Activated CD8-positive, alpha-beta T cell treated with anti-CD3 and anti-CD28 coated beads for 36 hours (primary cell): ENCODE results near the gene MAP4K3. TPM values are rescaled to one million over a fixed set of nuclear protein-coding genes. Genes with fewer than 3 reads are reported as not detected.

Experiments
- ATAC-seq: fragments of 200-7000 bp; cut with Tn5 transposase; one replicate; pipeline ENCODE4 v1.10.0; 2021; ENCODE audit warnings: mild to moderate bottlenecking, moderate library complexity
- CTCF ChIA-PET: fragments of 350-600 bp; sonication (Branson Sonifier 250); formaldehyde crosslinking; loops from one replicate; lab custom pipeline; 2021; ENCODE audit warnings: antibody characterized with exemption; lab: Charles Lee
- POLR2A ChIA-PET: fragments of 350-600 bp; sonication (Branson Sonifier 250); formaldehyde crosslinking; loops from one replicate; lab custom pipeline; 2021; ENCODE audit warnings: antibody characterized with exemption; lab: Charles Lee
- DNase-seq: peaks from one replicate; pipeline ENCODE4 v3.0.0-alpha.2; 2020
- H3K27ac Mint-ChIP-seq: one replicate; pipeline ENCODE4 v1.8.0; 2021; ENCODE audit warnings: mild to moderate bottlenecking, mixed read lengths
- H3K27me3 Mint-ChIP-seq: one replicate; pipeline ENCODE4 v1.8.0; 2021; ENCODE audit warnings: mixed read lengths
- H3K36me3 Mint-ChIP-seq: one replicate; pipeline ENCODE4 v1.8.0; 2021; ENCODE audit warnings: low read depth, mixed read lengths
- H3K4me1 Mint-ChIP-seq: one replicate; pipeline ENCODE4 v1.8.0; 2021; ENCODE audit warnings: low read depth, mixed read lengths
- H3K4me3 Mint-ChIP-seq: one replicate; pipeline ENCODE4 v1.8.0; 2021; ENCODE audit warnings: mild to moderate bottlenecking, moderate library complexity, mixed read lengths
- H3K9me3 Mint-ChIP-seq: one replicate; pipeline ENCODE4 v1.8.0; 2021; ENCODE audit warnings: mixed read lengths
- intact Hi-C: fragments of 100-400 bp; cut with micrococcal nuclease; formaldehyde crosslinking; loops from one replicate; pipeline ENCODE4 v1.10.0; 2022
- total RNA-seq, 2 experiments: library from RNA; stranded (reverse); gene quantifications; one replicate each; pipeline ENCODE4 v1.2.3, GENCODE V29; 2021
- TF ChIP-seq, protein P1 (sequence below): fragments of 200-600 bp; IDR thresholded peaks from one replicate; pipeline ENCODE4 v1.8.0; 2022; ENCODE audit warnings: antibody characterized with exemption, mild to moderate bottlenecking

MAP4K3 gene
- total RNA-seq, 2 experiments from 2014 or later, result 6.5 to 12.5 TPM

DNA sequence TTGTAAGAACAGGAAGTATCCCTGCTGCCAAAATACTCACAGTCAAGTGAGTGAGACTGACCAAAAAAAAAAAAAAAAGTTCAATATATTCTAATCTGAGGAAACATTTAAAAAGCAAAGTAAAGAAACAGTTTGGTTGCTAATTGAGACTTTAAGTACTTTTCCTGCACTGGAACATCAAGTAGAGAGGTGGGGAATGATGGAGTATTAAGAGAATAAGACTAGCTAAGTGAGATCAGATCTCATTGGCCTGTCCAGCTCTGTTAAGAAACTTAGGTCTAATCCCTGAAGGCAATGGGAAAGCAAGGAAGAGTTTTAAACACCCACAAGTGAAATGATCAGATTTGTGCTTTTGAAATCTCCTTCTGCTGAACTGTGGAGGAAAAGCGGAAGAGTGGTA, 27.8 kb upstream of the MAP4K3 start:
- TF ChIP-seq, protein P1, sequence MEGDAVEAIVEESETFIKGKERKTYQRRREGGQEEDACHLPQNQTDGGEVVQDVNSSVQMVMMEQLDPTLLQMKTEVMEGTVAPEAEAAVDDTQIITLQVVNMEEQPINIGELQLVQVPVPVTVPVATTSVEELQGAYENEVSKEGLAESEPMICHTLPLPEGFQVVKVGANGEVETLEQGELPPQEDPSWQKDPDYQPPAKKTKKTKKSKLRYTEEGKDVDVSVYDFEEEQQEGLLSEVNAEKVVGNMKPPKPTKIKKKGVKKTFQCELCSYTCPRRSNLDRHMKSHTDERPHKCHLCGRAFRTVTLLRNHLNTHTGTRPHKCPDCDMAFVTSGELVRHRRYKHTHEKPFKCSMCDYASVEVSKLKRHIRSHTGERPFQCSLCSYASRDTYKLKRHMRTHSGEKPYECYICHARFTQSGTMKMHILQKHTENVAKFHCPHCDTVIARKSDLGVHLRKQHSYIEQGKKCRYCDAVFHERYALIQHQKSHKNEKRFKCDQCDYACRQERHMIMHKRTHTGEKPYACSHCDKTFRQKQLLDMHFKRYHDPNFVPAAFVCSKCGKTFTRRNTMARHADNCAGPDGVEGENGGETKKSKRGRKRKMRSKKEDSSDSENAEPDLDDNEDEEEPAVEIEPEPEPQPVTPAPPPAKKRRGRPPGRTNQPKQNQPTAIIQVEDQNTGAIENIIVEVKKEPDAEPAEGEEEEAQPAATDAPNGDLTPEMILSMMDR, result no peak
- H3K9me3 Mint-ChIP-seq, result no peaks in the 10 kb centered on the region
- H3K27ac Mint-ChIP-seq, result no peak overlapping the region
- ATAC-seq (no peak), DNase-seq (no peak)
- intact Hi-C loops, result no loop called here
- no peaks in the 10 kb centered on the region for H3K36me3 Mint-ChIP-seq
- ChIA-PET CTCF (interaction anchor here (0.6 kb wide), 1 partner anchor 25 kb away, joined by 3 read pairs; no protein-coding TSS in a partner anchor), POLR2A (no interaction called here)
- H3K27me3 Mint-ChIP-seq, result no peaks in the 10 kb centered on the region
- H3K4me3 Mint-ChIP-seq, result no peak overlapping the region
- peaks cover 21% of the 10 kb centered on the region for H3K4me1 Mint-ChIP-seq

DNA sequence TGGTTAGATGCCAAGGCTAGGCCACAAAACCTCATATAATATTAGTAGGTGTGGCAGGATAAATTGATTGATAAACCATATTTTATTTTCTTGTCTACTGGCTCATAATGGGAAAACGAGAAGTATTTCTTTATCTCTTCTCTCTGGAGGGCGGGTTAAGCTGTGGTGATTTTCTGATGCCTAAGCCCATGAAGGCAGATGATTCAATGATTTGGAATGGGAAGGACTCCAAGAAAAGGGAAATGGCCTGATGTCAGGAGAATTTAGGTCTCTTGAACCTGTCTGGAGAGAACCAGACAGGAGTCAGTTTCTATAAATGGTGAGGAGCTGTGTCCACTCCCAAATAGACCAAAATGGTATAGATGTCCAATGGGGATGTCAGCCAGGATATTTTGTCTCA, 18.7 kb upstream of the MAP4K3 start:
- TF ChIP-seq, protein P1, result no peak
- peaks cover 3% of the 10 kb centered on the region for H3K9me3 Mint-ChIP-seq
- intact Hi-C loops, result no loop called here
- ChIA-PET POLR2A (no interaction called here), CTCF (no interaction called here)
- no peak overlapping the region for H3K4me3 Mint-ChIP-seq
- H3K36me3 Mint-ChIP-seq, result peaks cover 13% of the 10 kb centered on the region
- H3K4me1 Mint-ChIP-seq, result peaks cover 4% of the 10 kb centered on the region
- ATAC-seq (no peak), DNase-seq (no peak)
- H3K27me3 Mint-ChIP-seq, result no peaks in the 10 kb centered on the region
- H3K27ac Mint-ChIP-seq, result no peak overlapping the region

DNA sequence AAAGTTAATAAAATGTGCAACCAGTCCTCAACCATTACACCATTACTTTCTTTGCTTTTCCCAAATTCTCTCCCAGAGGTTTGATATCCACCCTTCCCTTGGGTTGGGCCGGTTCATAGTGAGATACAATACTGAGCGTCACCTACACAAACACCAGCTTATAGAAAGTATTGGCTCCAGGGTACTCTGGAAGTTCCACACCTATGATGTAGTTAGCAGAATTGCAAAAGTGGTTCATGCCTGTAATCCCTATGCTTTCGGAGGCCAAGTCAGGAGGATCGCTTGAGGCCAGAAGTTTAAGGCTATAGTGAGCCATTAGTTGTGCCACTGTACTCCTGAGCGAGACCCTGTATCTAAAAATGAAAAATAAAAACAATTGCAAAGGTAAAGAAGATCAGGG, 15.3 kb upstream of the MAP4K3 start:
- Mint-ChIP-seq H3K27ac (no peak overlapping the region), H3K36me3 (peaks cover 14% of the 10 kb centered on the region), H3K27me3 (no peaks in the 10 kb centered on the region), H3K4me1 (peaks cover 6% of the 10 kb centered on the region), H3K4me3 (no peak overlapping the region), H3K9me3 (no peaks in the 10 kb centered on the region)
- TF ChIP-seq, protein P1, result no peak
- POLR2A ChIA-PET, result no interaction called here
- no peak for DNase-seq
- intact Hi-C loops, result no loop called here
- CTCF ChIA-PET, result interaction anchor here (0.6 kb wide), 1 partner anchor 45 kb away, joined by 3 read pairs; no protein-coding TSS in a partner anchor
- ATAC-seq, result no peak

DNA sequence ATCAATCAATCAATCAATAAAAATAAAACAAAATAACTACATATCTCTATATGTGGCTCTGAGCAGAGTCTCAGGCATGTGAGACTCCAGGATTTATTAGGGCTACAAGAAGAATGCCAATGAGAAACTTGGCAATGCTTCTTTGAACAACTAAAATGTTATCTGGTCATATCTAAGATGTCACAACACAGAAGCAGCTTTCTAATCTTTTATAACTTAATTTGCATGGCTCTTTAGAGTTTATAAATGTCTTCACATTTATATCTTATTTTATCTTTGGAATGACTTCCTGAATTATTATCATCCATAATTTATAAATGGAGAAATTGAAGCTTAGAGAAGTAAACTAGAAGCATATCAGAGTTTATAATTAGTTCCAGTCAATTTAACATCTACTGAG, 14.9 kb upstream of the MAP4K3 start:
- DNase-seq (no peak), ATAC-seq (no peak)
- H3K9me3 Mint-ChIP-seq, result no peaks in the 10 kb centered on the region
- ChIA-PET POLR2A (interaction anchor here (0.5 kb wide), 1 partner anchor 22 kb away, joined by 3 read pairs; no protein-coding TSS in a partner anchor), CTCF (no interaction called here)
- TF ChIP-seq, protein P1, result no peak
- no peaks in the 10 kb centered on the region for H3K27me3 Mint-ChIP-seq
- no peak overlapping the region for H3K27ac Mint-ChIP-seq
- H3K4me3 Mint-ChIP-seq, result no peak overlapping the region
- H3K36me3 Mint-ChIP-seq, result peaks cover 14% of the 10 kb centered on the region
- intact Hi-C loops, result no loop called here
- peaks cover 6% of the 10 kb centered on the region for H3K4me1 Mint-ChIP-seq

DNA sequence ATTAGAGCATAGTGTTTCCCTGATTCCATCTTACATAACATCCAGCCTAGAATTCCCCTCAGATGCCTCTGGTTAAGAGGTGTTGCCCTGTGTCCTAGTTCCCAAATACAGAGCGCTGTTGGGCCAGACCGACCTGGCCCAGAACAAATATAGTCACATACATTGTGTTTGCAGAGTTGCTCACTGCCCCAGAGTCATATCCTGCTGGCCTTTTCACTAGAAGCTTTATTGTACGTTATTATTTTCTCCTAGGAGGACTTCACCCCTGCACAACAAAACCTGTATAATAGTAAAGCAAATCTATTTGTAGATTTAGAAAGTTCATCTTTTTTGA, 11.1 kb upstream of the MAP4K3 start:
- Mint-ChIP-seq H3K27ac (no peak overlapping the region), H3K36me3 (peaks cover 14% of the 10 kb centered on the region), H3K9me3 (peaks cover 4% of the 10 kb centered on the region), H3K4me3 (no peak overlapping the region), H3K27me3 (no peaks in the 10 kb centered on the region), H3K4me1 (peaks cover 6% of the 10 kb centered on the region)
- ChIA-PET CTCF (no interaction called here), POLR2A (interaction anchor here (1.1 kb wide), 1 partner anchor 15 kb away, joined by 3 read pairs; no protein-coding TSS in a partner anchor)
- DNase-seq (no peak), ATAC-seq (no peak)
- intact Hi-C loops, result no loop called here
- TF ChIP-seq, protein P1, result no peak
